Ishikawa (cell line): Measurements from ENCODE around the gene CACNA2D3.

Source experiments
- CEBPB ChIP-seq: IDR thresholded peaks from 2 replicates; pipeline ENCODE4 v1.6.1; 2012
- CREB1 ChIP-seq: IDR thresholded peaks from 2 replicates; pipeline ENCODE4 v1.6.1; 2012; ENCODE audit warnings: low read depth
- EGR1 ChIP-seq: IDR thresholded peaks from 2 replicates; pipeline ENCODE4 v1.6.1; 2012
- EP300 ChIP-seq: IDR thresholded peaks from 2 replicates; pipeline ENCODE4 v1.6.1; 2012; ENCODE audit warnings: borderline replicate concordance
- FOXM1 ChIP-seq: IDR thresholded peaks from 2 replicates; pipeline ENCODE4 v1.6.1; 2012; ENCODE audit warnings: low read depth, borderline replicate concordance
- MAX ChIP-seq: IDR thresholded peaks from 2 replicates; pipeline ENCODE4 v1.6.1; 2012
- NFIC ChIP-seq: IDR thresholded peaks from 2 replicates; pipeline ENCODE4 v1.6.1; 2012
- RAD21 ChIP-seq: IDR thresholded peaks from 2 replicates; pipeline ENCODE4 v1.6.1; 2012; ENCODE audit warnings: low read depth
- REST ChIP-seq: IDR thresholded peaks from 2 replicates; pipeline ENCODE4 v1.6.1; 2012; ENCODE audit warnings: low read depth, mild to moderate bottlenecking
- TAF1 ChIP-seq: IDR thresholded peaks from 2 replicates; pipeline ENCODE4 v1.6.1; 2012; ENCODE audit warnings: low read depth, mild to moderate bottlenecking
- TCF12 ChIP-seq: IDR thresholded peaks from 2 replicates; pipeline ENCODE4 v1.6.1; 2012; ENCODE audit warnings: low read depth
- TEAD4 ChIP-seq: IDR thresholded peaks from 2 replicates; pipeline ENCODE4 v1.6.1; 2012
- USF1 ChIP-seq: IDR thresholded peaks from 2 replicates; pipeline ENCODE4 v1.6.1; 2012
- YY1 ChIP-seq: IDR thresholded peaks from 2 replicates; pipeline ENCODE4 v1.6.1; 2012; ENCODE audit warnings: low read depth
- ZBTB7A ChIP-seq: IDR thresholded peaks from 2 replicates; pipeline ENCODE4 v1.6.1; 2012; ENCODE audit warnings: low read depth

Gene CACNA2D3

GRCh38 chr3:54125300-54125699, 2.9 kb downstream of the CACNA2D3 start:
- TF ChIP-seq NFIC: no peak
- no peak for TF ChIP-seq REST
- TF ChIP-seq MAX: no peak
- no peak for TF ChIP-seq ZBTB7A
- TF ChIP-seq TCF12: no peak
- no peak for TF ChIP-seq TEAD4
- no peak for TF ChIP-seq TAF1
- no peak for TF ChIP-seq YY1
- TF ChIP-seq USF1: no peak
- TF ChIP-seq CEBPB: no peak
- TF ChIP-seq EGR1: no peak
- TF ChIP-seq EP300: no peak
- no peak for TF ChIP-seq FOXM1
- no peak for TF ChIP-seq RAD21

- TF ChIP-seq RAD21: no peak
- no peak for TF ChIP-seq NFIC
- TF ChIP-seq REST: no peak
- no peak for TF ChIP-seq TCF12
- TF ChIP-seq EP300: no peak
- no peak for TF ChIP-seq TEAD4
- TF ChIP-seq TAF1: no peak
- TF ChIP-seq FOXM1: no peak
- no peak for TF ChIP-seq USF1
- no peak for TF ChIP-seq CREB1
- no peak for TF ChIP-seq ZBTB7A
- no peak for TF ChIP-seq EGR1
- TF ChIP-seq CEBPB: no peak
- TF ChIP-seq YY1: no peak
These were observed 4.2 kb downstream of the CACNA2D3 start for GRCh38 chr3:54126551-54126950.

- no peak for TF ChIP-seq YY1
- TF ChIP-seq FOXM1: no peak
- TF ChIP-seq CREB1: no peak
- TF ChIP-seq TAF1: no peak
- no peak for TF ChIP-seq EGR1
- no peak for TF ChIP-seq RAD21
- no peak for TF ChIP-seq CEBPB
- no peak for TF ChIP-seq REST
- TF ChIP-seq MAX: no peak
- TF ChIP-seq TCF12: no peak
These were observed 5.2 kb downstream of the CACNA2D3 start for GRCh38 chr3:54127499-54128056.

DNA sequence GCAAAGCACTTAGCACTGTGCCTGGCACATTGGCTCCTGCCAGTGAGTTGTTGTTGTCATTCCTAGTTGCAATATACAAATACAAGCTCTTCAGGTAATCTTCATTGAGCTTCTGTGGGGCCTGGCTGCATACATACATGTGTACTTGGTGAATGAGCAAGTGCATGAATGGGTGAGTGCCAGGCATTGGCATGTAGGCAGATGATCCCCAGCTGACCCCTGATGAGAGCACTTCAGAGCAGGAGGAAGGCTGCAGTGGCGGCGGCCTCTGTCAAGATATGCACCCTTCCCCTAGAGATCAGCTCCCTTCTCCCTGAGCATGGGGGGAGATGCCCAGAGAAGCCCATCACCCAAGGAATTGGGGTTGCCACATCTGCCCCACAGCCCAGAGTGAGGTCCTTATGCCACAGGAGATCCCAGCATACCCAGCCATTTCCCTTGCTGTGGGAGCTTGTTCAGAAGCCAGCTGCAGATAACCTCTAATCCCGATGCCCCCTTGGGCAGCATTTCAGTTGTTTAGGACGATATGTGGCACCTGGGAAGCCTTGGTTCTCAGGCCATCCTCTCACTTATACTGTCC, 8.8 kb downstream of the CACNA2D3 start:
- TF ChIP-seq NFIC (no peak), ZBTB7A (no peak), TAF1 (no peak)

DNA sequence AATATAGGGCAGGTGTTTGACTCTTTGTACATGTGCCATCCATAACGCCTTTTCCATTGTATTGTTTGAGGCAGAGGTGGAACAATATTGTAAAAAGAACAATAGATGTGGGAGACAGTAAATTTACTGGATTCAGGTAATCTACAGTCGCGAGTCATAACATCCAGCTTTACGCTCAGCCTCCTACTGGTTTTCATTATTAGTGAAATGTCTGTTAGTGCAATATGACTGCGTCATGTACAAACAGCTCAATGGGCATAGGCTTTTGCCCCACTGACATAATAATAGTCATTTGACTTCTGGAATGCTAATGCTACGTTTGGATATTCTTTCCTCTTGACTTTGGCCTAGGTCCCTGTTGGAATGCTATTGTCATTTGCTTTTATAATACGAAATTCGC, 9.5 kb downstream of the CACNA2D3 start:
- TF ChIP-seq EP300 (no peak), NFIC (no peak), TAF1 (no peak), TEAD4 (no peak), CEBPB (no peak), USF1 (no peak), MAX (no peak), EGR1 (no peak), RAD21 (no peak), TCF12 (no peak), CREB1 (no peak), YY1 (no peak), FOXM1 (no peak), ZBTB7A (no peak), REST (no peak)
